Measurements from ENCODE around the gene ACTMAP.

Gene ACTMAP

DNA sequence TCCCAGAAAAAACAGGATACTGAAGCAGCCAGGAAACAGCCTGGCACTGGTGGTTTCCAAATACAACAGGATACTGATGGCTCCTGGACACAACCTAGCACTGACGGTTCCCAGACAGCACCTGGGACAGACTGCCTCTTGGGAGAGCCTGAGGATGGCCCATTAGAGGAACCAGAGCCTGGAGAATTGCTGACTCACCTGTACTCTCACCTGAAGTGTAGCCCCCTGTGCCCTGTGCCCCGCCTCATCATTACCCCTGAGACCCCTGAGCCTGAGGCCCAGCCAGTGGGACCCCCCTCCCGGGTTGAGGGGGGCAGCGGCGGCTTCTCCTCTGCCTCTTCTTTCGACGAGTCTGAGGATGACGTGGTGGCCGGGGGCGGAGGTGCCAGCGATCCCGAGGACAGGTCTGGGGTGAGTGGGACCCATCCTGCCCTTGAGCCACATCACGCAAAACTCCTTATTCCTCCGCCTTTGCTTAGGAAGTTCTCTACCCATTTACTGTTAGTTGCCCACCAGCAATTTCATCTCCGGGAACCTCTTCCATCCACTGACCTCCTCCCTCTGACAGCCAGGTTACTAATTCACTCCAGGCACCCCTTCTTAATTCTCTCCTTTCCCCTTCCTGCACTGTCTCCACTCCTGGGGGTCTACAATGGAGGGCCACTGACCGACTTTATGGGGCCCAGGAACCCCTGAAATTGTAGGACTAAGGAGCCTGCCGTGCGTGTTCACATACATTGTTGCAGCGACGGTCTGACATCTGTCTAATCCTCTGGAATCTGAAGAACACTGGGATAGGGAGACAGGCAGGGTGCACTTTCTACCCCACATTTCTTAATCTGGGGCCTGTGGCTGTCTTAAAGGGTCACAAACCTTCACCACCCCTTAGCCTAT lies 32.1 kb downstream of the ACTMAP start:
- peak; percentile 35 for DNase-seq (ENCODE audit: low spot score)

DNA sequence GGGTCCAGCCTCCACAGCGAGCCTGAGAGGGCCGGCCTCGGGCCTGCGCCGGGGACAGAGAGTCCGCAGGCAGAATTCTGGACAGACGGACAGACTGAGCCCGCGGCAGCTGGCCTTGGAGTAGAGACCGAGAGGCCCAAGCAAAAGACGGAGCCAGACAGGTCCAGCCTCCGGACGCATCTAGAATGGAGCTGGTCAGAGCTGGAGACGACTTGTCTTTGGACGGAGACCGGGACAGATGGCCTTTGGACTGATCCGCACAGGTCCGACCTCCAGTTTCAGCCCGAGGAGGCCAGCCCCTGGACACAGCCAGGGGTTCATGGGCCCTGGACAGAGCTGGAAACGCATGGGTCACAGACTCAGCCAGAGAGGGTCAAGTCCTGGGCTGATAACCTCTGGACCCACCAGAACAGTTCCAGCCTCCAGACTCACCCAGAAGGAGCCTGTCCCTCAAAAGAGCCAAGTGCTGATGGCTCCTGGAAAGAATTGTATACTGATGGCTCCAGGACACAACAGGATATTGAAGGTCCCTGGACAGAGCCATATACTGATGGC lies 32.9 kb downstream of the ACTMAP start:
- no peak for DNase-seq (ENCODE audit: low spot score)

DNA sequence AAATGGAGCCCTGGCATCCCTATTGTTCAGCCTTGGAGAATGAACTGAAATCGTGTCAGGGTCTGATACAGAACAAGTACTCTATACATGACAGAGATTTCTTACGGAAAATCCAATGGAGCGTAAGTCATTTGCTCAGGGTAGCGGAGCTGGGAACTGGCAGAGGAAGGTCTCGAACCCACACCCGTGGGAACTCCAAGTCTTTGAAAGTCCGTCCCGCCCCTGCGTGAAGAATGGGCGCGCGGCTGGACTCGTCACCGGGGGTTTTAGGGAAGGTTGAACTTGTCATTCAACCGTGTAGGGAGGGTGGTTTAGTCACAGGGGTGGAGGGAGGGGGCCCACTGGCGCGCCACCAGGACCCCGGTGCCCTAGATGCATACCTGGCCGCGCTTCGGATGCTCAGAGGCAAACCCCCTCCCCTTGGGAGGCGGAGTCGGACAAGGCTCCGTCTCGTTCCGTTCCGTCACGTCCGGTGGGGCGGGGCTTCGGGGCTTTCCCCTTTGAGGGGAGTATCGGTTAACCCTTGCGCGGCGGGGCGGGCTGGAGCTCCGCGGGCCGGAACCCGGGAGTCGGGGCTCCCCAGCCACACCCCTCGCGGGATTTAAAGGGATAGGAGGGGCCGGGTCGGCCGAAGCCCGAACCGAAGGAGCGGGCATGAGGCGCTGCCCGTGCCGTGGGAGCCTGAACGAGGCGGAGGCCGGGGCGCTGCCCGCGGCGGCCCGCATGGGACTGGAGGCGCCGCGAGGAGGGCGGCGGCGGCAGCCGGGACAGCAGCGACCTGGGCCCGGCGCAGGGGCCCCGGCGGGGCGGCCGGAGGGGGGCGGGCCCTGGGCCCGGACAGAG lies 33.6 kb downstream of the ACTMAP start, which contains the start of the genes COQ8B and ITPKC:
Gene COQ8B (minus strand): TSS at position 405 of the 843 bp plus-strand sequence. CDS start 2,254 bp downstream, outside the sequence.
Gene ITPKC (plus strand): TSS at position 631 of the 843 bp plus-strand sequence. CDS start 24 bp downstream, at position 655.
- DNase-seq (ENCODE audit: low spot score), result peak; percentile 98

DNA sequence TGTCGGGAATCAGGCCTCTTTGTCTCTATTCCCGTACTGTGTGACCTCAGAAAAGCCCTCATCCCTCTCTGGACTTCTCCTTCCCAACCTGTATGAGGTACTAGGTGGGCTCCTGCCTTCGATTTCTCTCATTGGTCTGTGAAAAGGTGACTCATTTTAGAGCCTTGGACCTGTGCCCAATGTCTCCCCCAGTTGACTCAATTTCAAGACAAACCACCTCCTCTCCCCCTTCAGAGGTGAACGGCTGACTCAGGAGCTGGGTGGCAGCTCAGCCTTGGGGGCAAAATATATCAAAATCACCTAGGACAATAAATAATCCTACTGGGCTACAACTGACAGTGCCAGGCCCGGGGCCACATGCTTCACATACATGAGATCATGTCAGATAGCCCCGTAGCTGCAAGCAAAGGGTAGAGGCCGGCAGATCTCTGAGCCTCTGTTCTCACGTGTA lies 34.2 kb downstream of the ACTMAP start:
- no peak for DNase-seq (ENCODE audit: low spot score)

DNA sequence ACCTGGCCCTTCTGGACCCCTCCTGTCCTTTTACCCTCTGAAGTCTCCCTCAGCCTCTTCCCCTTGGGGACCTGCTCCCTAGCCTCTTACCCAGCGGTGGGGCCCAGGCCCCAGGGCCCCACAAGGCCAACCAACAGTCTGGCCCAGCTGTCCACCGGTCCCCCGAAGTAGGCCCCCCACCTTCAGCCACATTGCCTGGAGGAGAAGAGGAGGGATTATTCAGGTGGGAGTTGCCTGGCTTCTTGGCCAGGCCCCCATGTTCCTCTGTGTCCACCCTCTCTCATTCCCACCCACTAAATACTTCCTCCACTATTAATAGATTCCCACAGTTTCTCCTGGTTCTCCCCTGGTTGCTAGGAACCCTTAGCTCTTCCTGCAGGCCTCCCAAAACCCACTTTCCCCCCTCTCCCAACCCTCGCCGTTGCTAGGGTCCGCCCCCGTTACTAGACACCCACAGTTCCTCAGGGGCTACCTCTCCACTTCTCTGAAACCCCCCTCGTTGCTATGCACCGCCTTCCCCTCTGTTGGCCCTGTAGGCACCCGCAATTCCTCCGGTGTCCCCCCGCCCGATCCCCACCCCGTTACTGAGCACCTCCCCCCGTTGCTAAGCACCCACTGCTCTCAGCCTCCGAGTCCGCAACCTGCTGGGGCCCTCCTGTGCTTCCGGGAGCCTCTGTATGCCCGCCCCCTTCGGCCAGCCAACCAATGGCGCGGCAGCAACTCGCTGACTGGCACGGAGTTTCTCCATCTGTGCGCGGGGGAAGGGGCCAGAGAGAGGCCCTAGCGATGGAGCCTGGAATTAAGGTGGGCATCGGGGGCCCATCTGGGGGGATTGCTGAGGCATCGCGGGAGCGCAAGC lies 35.6 kb downstream of the ACTMAP start:
- peak; percentile 97 for DNase-seq (ENCODE audit: low spot score)

DNA sequence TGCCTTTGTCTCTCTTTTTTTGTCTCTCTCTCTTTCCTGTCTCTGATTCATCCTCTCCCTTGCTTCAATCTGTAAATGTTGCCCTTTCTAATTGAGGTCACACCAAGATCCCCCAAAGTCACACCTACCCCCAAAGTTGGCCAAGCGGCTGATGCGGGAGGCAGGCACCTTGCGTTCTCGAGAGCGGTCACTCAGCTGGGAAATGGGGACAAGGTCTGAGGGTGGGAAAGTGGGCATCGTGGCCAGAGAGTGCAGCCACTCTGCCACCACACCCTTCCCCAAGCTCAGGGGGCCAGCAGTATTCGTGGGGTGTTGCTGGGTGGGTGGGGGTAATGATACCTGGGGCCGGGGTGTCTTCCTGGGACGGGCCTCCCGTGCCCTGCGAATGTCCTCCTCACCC lies 36.3 kb downstream of the ACTMAP start:
- DNase-seq (ENCODE audit: low spot score), result no peak

DNA sequence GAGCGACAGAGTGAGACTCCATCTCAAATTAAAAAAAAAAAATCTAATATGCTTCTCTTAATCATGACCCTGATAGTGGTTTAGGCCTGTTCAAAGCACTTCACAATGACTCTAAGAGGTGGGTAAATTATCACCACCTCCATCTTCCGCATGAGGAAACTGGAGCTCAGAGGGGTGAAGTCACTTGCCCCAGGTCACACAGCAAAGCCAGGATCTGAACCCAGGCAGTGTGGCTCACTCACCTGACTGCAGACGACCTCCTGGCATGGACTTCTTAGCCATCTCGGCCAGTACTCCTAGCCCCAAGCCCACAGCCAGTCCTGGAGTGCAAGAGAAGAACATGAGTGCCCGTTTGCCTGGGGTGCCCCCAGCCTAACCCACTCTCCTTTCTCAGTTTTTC lies 40.5 kb downstream of the ACTMAP start:
- no peak for DNase-seq (ENCODE audit: low spot score)

DNA sequence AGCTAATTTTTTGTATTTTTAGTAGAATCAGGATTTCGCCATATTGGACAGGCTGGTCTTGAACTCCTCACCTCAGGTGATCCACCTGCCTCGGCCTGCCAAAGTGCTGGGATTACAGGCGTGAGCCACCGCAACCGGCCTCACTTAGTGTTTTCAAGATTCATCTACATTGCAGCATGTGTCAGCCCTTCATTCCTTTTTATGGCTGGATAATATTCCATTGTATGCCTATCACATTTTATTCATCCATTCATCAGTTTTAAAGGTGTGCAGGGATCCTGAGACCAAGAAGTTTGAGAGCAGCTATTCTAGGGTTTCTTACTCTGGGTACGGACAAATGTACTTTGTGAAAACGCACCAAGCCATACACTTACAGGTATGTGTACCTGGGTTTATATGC lies 42.7 kb downstream of the ACTMAP start:
- DNase-seq (ENCODE audit: low spot score), result no peak

DNA sequence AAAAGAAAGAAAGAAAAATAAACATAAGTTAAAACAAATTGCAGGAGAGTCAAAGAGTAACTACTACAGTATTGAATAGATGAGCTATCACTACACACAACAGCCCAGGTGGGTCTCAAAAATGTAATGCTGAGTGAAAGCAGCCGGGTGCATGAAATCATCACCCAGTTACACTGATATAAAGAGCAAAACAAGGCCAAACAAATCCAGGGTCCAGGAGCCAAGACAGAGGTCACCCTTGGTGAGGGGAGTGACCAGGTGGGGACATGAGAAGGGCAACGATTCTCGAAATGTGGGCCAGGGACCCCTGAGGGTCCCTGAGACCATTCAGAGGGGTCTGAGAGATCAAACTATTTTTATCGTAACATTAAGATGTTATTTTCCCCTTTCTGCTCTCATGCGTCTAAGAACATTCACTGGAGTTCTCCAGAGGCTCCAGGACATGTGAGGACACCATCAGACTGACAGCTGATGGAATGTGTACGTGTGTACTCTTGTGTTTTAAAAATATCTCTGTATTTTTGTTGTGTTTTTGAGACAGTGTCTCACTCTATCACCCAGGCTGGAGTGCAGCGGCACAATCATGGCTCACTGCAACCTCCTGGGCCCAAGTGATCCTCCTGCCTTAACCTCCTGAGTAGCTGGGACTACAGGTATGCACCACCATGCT lies 44.2 kb downstream of the ACTMAP start:
- no peak for DNase-seq (ENCODE audit: low spot score)

DNA sequence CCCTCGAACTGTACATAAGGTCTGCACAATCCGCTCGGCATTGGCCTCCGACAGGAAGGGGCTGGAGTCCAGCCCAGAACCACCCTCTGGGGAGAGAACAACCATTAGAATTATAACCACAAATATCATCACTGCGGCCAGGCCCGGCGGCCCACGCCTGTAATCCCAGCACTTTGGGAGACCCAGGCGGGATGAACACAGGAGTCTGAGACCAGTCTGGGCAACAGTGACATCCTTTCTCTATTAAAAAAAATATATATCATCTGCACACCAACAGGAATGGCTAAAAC lies 45.0 kb downstream of the ACTMAP start:
- DNase-seq (ENCODE audit: low spot score), result no peak

DNA sequence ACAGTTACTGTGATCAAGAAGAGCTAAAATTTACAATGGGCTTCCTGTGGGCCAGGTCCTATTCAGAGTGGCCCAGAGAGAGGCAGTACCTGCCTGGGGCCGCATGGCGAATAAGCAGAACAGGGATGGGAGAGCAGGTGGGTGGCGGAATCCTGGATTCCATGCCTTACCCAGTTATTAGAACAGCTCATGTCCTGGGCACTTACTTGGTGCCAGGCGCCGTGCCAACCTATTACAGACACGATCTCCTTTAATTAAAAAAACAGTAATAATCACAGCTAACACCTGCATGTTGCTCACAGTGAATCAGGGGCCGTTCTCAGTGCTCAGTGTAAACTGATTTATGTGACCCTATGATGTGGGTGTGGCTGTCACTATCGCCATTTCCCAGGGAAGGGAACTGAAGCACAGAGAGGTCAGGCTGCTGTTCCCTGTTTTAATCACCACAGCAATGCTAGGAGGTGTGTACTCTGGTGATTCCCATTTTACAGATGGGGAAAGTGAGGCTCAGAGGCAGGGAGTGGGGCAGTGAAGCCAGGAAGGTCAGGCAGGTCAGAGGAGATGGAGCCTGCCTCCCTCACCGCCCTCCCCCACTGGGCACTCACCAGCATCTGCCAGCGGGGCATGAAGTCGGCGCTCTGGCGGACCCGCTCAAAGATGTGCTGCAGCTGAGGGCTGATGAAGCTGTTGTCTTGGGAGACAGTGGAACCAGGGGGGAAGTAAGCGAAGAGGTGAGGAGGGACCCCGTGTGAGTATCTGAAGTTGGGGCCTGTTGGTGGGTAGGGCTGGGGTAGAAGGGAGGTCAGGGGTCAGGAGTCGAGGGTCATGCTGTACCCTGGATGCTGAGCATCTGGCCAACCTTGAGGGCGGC lies 45.6 kb downstream of the ACTMAP start:
- no peak for DNase-seq (ENCODE audit: low spot score)

DNA sequence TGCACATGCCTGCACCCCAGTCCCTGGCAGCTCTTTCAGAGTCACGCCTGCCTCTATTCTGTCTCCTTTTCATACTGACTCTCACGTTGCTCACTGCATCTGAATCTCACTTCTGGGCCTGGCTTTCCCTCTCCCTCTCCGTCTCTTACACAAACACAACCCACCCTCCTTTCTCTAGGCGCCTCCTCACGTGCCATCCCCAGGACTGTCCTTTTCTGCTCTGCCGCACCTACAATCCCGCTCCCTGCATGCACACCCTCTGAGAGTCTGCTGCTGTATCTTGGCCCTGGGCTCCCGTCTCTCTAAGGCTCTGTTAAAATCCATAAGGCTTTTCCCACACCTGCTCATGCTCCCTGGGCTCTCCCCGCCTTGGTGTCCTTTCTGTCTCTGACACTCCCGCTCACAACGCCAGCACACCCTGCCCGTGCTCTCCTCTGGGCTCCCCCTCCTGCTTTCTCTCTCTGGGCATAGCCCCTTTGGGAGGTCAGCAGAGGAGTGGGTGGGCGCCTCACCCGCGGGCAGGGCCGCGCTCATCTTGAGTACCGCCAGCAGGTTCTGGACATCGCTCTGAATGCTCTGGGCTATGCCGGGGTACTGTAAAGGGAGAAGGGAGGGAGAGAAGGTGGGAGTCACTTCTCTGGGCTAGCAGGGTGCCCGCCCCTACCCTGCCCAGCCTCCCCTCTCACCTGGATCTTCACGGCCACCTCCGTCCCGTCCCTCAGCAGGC lies 47.1 kb downstream of the ACTMAP start:
- DNase-seq (ENCODE audit: low spot score), result no peak

DNA sequence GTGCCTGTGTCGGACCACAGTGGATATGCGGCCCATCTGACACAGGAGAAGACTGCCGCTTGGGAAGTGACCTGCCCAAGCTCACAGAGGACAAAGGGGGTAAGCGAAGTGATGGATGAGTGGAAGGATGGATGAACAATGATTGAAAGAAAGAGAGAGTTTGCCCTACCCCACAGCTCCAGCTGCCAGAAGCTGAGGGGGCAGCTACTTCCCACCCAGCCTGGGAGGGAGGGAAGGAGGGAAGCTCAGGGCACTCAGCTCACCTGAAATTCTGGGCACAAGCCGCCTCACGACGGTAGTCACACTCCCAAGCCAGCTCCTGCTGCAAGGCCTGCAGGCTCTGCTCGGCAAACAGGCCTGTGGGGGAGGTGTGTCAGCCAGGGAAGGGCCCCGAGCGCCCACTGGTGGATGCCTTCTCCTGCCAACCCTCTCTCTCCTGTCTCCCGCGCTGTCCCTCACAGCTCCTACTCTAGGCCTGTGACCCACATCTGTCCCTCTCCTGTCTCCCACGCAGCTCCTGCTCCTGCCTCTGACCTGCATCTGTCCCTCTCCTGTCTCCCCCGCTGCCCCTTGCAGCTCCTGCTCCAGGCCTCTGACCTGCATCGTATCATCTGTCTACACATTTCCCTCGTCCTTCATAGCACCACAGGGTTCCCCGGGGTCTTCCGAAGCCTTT lies 47.8 kb downstream of the ACTMAP start:
- peak; percentile 62 for DNase-seq (ENCODE audit: low spot score)

DNA sequence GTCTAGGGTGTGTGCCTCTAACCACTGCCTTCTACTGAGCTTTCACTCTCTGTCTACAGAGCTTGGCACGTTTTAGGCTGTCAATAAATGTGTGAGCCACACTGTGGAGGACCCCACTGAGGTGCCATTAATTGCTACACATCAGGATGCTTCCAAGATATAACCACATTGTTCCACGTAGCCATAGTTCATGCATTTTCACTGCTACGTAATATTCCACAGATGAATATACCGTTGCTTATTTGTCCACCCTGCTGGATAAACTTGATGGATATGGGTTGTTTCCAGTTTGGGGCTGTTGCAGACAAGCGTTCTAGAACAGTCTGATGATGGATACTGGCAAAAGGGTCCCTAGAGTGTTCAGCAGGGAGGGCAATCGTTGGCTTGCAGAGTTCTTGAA lies 48.5 kb downstream of the ACTMAP start:
- DNase-seq (ENCODE audit: low spot score), result no peak

DNA sequence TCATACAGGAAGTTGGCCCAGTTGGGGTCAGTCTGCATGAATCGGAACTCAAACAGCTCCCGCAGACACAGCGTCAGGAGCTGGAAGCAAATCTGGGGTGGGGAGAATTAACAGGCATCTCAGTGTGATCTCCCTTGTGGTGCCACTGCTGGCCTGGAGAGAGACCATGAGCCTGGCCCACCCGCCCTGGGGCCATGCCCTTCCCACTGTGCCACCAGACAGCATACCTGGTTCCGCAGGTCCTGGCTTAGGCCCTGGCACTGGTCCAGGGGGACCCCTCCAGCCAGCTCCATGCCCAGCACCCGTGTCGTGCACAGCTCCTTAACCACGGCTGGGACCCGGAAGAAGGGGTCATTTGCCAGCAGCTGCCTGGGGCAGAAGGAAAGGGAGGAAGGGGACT lies 50.2 kb downstream of the ACTMAP start:
- no peak for DNase-seq (ENCODE audit: low spot score)

DNA sequence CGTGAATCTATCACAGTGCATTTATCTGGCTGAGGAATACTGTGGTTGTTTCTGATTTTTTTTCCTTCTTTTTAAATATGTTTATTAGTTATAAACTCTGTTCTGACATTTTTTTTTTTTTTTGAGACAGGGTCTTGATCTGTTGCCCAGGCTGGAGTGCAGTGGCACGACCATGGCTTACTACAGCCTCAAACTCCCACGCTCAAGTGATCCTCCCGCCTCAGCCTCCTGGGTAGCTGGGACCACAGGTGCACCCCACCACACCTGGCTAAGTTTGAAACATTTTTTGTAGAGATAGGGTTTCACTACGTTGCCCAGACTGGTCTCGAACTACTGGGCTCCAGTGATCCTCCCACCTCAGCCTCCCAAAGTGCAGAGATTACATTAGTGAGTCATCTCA lies 53.3 kb downstream of the ACTMAP start:
- no peak for DNase-seq (ENCODE audit: low spot score)

DNA sequence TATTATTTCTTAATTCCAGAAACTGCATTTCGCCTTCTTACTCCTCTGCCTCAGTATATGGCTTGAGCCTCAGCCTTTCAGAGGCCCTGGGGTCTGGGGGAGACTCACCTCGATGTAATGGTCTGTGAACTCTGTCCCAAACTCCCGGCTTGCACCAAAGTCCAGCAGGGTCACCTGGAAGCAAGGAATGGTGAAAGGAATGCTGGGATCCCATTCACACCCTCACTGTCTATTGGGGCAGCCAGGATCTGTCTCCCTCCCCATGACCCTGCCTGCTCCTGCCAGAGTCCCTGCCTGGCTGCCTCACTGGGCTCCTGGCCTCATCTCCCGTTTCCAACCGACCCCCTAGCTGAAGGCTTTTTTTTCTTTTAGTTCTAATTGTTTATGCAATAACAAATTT lies 54.4 kb downstream of the ACTMAP start:
- DNase-seq (ENCODE audit: low spot score), result no peak

DNA sequence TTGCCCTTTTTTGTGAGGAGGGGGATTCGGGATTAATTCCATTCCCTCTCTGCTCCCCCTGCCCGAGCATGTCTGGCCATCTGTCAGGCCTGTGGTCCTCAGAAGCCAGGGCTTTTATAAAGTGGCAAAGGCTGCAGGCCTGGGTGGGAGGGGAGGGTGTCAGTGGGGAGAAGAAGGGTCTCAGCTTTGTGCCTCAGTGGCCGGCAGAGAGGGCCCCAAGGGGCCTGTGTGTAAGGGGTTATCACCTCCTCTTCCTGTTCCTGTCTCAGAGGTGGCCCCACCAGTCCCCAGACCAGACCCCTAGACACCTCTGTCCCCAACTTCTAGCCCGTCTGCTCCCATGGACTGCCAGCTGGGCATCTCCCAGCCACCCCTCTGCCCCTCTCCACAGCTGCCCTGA lies 56.4 kb downstream of the ACTMAP start:
- DNase-seq (ENCODE audit: low spot score), result no peak

All from GM03348 (cell line).